Endothelial cell of umbilical vein (primary cell): ENCODE measurements around the gene NLGN1. TPM values are rescaled to one million over a fixed set of nuclear protein-coding genes. Genes with fewer than 3 reads are reported as not detected.

Experiments used
- BruUV-seq: library from RNA; stranded (reverse); fragments of 400-500 nt; replicated peaks from 2 replicates; lab custom pipeline; 2021; lab: Mats Ljungman, UMichigan
- CTCF ChIA-PET: fragments of 300-600, 350-600 bp; sonication (Branson Sonifier 250); formaldehyde crosslinking; loops from one replicate; lab custom pipeline; 2021; ENCODE audit warnings: antibody characterized with exemption, inconsistent platforms; lab: Charles Lee
- POLR2A ChIA-PET: fragments of 300-600, 350-600 bp; sonication (Branson Sonifier 250); formaldehyde crosslinking; loops from one replicate; lab custom pipeline; 2021; ENCODE audit warnings: antibody characterized with exemption, inconsistent platforms; lab: Charles Lee
- DNase-seq: peaks from one replicate; pipeline ENCODE4 v3.0.0-alpha.2; 2011; ENCODE audit warnings: low read depth, low spot score
- FAIRE-seq: peaks from 2 replicates; lab custom pipeline; 2011; peaks lifted over from hg19 to GRCh38; lab: Jason Lieb, UNC
- H2AFZ ChIP-seq: 2 replicates; pipeline ENCODE4 v1.6.0; 2012; ENCODE audit warnings: low read depth, low read length, control low read depth, inconsistent platforms
- H3K27ac ChIP-seq: 2 replicates; pipeline ENCODE4 v1.5.1; 2011; ENCODE audit warnings: low read depth, mild to moderate bottlenecking, control low read depth, low read length, moderate library complexity; ENCODE audit not compliant: insufficient read depth
- H3K27me3 ChIP-seq, 2 experiments: 2 replicates each; pipeline versions ENCODE4 v1.6.0 to v1.6.1; 2011; ENCODE audit warnings: low read length in 2 of 2, mixed read lengths in 1 of 2; ENCODE audit not compliant: control insufficient read depth in 2 of 2, insufficient read depth in 2 of 2
- H3K36me3 ChIP-seq, 2 experiments: 2 replicates in 1 of 2; 3 replicates in 1 of 2; pipeline ENCODE4 v1.5.1; 2011; ENCODE audit warnings: low read length in 2 of 2, mild to moderate bottlenecking in 1 of 2, moderate library complexity in 1 of 2; ENCODE audit not compliant: control insufficient read depth in 2 of 2, insufficient read depth in 2 of 2; ENCODE audit errors: extremely low read depth in 1 of 2
- H3K4me1 ChIP-seq: 3 replicates; pipeline ENCODE4 v1.5.1; 2011; ENCODE audit warnings: mild to moderate bottlenecking, low read length; ENCODE audit not compliant: control insufficient read depth, insufficient read depth; ENCODE audit errors: extremely low read depth
- H3K4me2 ChIP-seq: 2 replicates; pipeline ENCODE4 v1.6.1; 2011; ENCODE audit warnings: low read length, control low read depth, mixed read lengths; ENCODE audit not compliant: insufficient read depth
- H3K4me3 ChIP-seq, 3 experiments: fragments of 200-600 bp in 1 of 3; sonication (generic), shearing (Covaris generic) in 1 of 3; replicated peaks in 1 of 3; 2 replicates each; pipeline ENCODE4 v1.5.1; 2011 to 2016; ENCODE audit warnings: control low read depth in 3 of 3, low read length in 3 of 3, mild to moderate bottlenecking in 2 of 3, inconsistent platforms in 1 of 3, low read depth in 1 of 3, moderate library complexity in 1 of 3; ENCODE audit not compliant: insufficient read depth in 1 of 3
- H3K79me2 ChIP-seq: 2 replicates; pipeline ENCODE4 v1.6.0; 2012; ENCODE audit warnings: low read length, inconsistent platforms; ENCODE audit not compliant: control insufficient read depth, insufficient read depth
- H3K9ac ChIP-seq: replicated peaks from 2 replicates; pipeline ENCODE3; 2011; ENCODE audit warnings: low read length, control low read depth; ENCODE audit not compliant: insufficient read depth; ENCODE audit errors: extremely low read depth
- H3K9me1 ChIP-seq: replicated peaks from 3 replicates; pipeline ENCODE4 v1.6.0; 2011; ENCODE audit warnings: mild to moderate bottlenecking, low read length; ENCODE audit not compliant: control insufficient read depth, insufficient read depth; ENCODE audit errors: extremely low read depth
- H3K9me3 ChIP-seq: replicated peaks from 2 replicates; pipeline ENCODE4 v1.5.1; 2012; ENCODE audit warnings: low read length, inconsistent platforms; ENCODE audit not compliant: control insufficient read depth, insufficient read depth
- H4K20me1 ChIP-seq: replicated peaks from 2 replicates; pipeline ENCODE3; 2011; ENCODE audit warnings: mild to moderate bottlenecking, low read length; ENCODE audit not compliant: control insufficient read depth, insufficient read depth; ENCODE audit errors: extremely low read depth
- CTCF ChIP-seq, 2 donors: IDR thresholded peaks; 1 replicate in 1 of 2; 2 replicates in 1 of 2; pipeline ENCODE4 v1.5.1; 2011; ENCODE audit warnings: low read length in 2 of 2, mild to moderate bottlenecking in 2 of 2, moderate library complexity in 2 of 2, control low read depth in 1 of 2, inconsistent platforms in 1 of 2, low read depth in 1 of 2; ENCODE audit not compliant: insufficient read depth in 1 of 2; ENCODE audit errors: extremely low read depth in 1 of 2
- EZH2 ChIP-seq: IDR thresholded peaks from 2 replicates; pipeline ENCODE4 v1.6.1; 2012; ENCODE audit warnings: borderline replicate concordance, low read depth, mild to moderate bottlenecking, moderate library complexity, low read length, inconsistent platforms; ENCODE audit not compliant: severe bottlenecking
- FOS ChIP-seq: IDR thresholded peaks from 2 replicates; pipeline ENCODE4 v1.6.1; 2011; ENCODE audit warnings: mild to moderate bottlenecking, low read length, moderate library complexity, borderline replicate concordance; ENCODE audit not compliant: insufficient read depth
- GATA2 ChIP-seq: IDR thresholded peaks from 2 replicates; pipeline ENCODE4 v1.7.0; 2011; ENCODE audit warnings: low read depth, mild to moderate bottlenecking, moderate library complexity, mixed read lengths, low read length; ENCODE audit not compliant: insufficient read length, insufficient read depth
- JUN ChIP-seq: IDR thresholded peaks from 2 replicates; pipeline ENCODE4 v1.6.1; 2011; ENCODE audit warnings: borderline replicate concordance, low read depth; ENCODE audit not compliant: insufficient read length, insufficient read depth
- MAX ChIP-seq: IDR thresholded peaks from 2 replicates; pipeline ENCODE4 v1.6.1; 2011; ENCODE audit not compliant: insufficient read depth, insufficient read length
- MYC ChIP-seq: IDR thresholded peaks from one replicate; pipeline ENCODE4 v1.6.1; 2011; ENCODE audit warnings: mild to moderate bottlenecking, low read depth, low read length
- POLR2A ChIP-seq: IDR thresholded peaks from 2 replicates; pipeline ENCODE4 v1.6.1; 2012; ENCODE audit warnings: low read depth, mild to moderate bottlenecking, control low read depth, low read length
- POLR2AphosphoS5 ChIP-seq: IDR thresholded peaks from 2 replicates; pipeline ENCODE4 v1.6.1; 2012; ENCODE audit warnings: low read depth, mild to moderate bottlenecking, control low read depth, low read length, moderate library complexity; ENCODE audit not compliant: insufficient read depth
- dilution Hi-C: fragments of 300-500 bp; cut with MboI; formaldehyde crosslinking; loops from one replicate; pipeline ENCODE4 v1.15.0; 2019; ENCODE audit warnings: low sequenced_read_pairs; ENCODE audit not compliant: extremely low pct_ligation_motif_present
- intact Hi-C: fragments of 100-400 bp; cut with micrococcal nuclease; formaldehyde crosslinking; loops from one replicate; pipeline ENCODE4 v1.10.0; 2022
- polyA plus RNA-seq, 4 experiments: library from polyadenylated mRNA; depleted of rRNA in 3 of 4; stranded (reverse) in 3 of 4; unstranded in 1 of 4; fragments of >200 nt; gene quantifications; 2 replicates each; pipeline versions ENCODE4 v1.2.1 to v1.2.3, GENCODE V29; 2011 to 2012; ENCODE audit warnings: missing spikeins in 1 of 4
- total RNA-seq: library from RNA; stranded (reverse); gene quantifications from 2 replicates; pipeline ENCODE4 v1.2.3, GENCODE V29; 2021

Gene NLGN1
- total and polyA plus RNA-seq, 2 donors (not counting 3 experiments of a cell fraction or from before 2014, with no cell fraction given): 7.9 to 16.3 TPM

GRCh38 chr3:174199696-174200095, 802.2 kb downstream of the NLGN1 start:
- no peak overlapping the region for H3K27ac ChIP-seq
- H3K27me3 ChIP-seq: no peaks in the 10 kb centered on the region
- CTCF ChIA-PET: no interaction called here
- H3K9ac ChIP-seq: no peak overlapping the region
- FAIRE-seq (no peak), DNase-seq (no peak)
- H3K9me3 ChIP-seq: no peaks in the 10 kb centered on the region
- TF ChIP-seq JUN: no peak
- no peak for TF ChIP-seq MYC
- TF ChIP-seq POLR2AphosphoS5: no peak
- H3K79me2 ChIP-seq: no peaks in the 10 kb centered on the region
- H3K4me2 ChIP-seq: no peak overlapping the region
- dilution Hi-C loops: no loop called here
- H3K4me3 ChIP-seq: no peak overlapping the region
- no TSS peak for BruUV-seq
- no peaks in the 10 kb centered on the region for H4K20me1 ChIP-seq
- peaks cover 21% of the 10 kb centered on the region for H3K4me1 ChIP-seq
- no peak overlapping the region for H2AFZ ChIP-seq
- POLR2A ChIA-PET: no interaction called here
- no peaks in the 10 kb centered on the region for H3K36me3 ChIP-seq
- H3K9me1 ChIP-seq: no peaks in the 10 kb centered on the region
- intact Hi-C loops: loop anchor here (5.0 to 10.0 kb wide), 2 partner anchors 243 to 455 kb away; no protein-coding TSS in a partner anchor

GRCh38 chr3:174202116-174202515, 804.6 kb downstream of the NLGN1 start:
- POLR2A ChIA-PET: no interaction called here
- no peaks in the 10 kb centered on the region for H3K79me2 ChIP-seq
- BruUV-seq: no TSS peak
- H2AFZ ChIP-seq: no peak overlapping the region
- H3K4me1 ChIP-seq: peaks cover 20% of the 10 kb centered on the region
- H3K9me1 ChIP-seq: no peaks in the 10 kb centered on the region
- no peak for FAIRE-seq
- H3K27ac ChIP-seq: no peak overlapping the region
- H3K36me3 ChIP-seq: no peaks in the 10 kb centered on the region
- no peaks in the 10 kb centered on the region for H3K9me3 ChIP-seq
- no peak for DNase-seq
- CTCF ChIA-PET: no interaction called here
- H3K9ac ChIP-seq: no peak overlapping the region
- H3K4me3 ChIP-seq: no peak overlapping the region
- intact Hi-C loops: loop anchor here (5.0 kb wide), 1 partner anchor 240 kb away; no protein-coding TSS in a partner anchor
- H3K4me2 ChIP-seq: no peak overlapping the region
- TF ChIP-seq EZH2 (no peak), POLR2AphosphoS5 (no peak), CTCF (IDR thresholded peaks at IDR 0.05; ENCODE audit: extremely low read depth in 1 of 2, insufficient read depth in 1 of 2, low read depth in 1 of 2, low read length in 2 of 2) (no peak), JUN (no peak), MAX (no peak), FOS (no peak), GATA2 (no peak), MYC (no peak), POLR2A (no peak)
- H3K27me3 ChIP-seq: no peaks in the 10 kb centered on the region
- dilution Hi-C loops: no loop called here
- no peaks in the 10 kb centered on the region for H4K20me1 ChIP-seq
